Psoas muscle (tissue), 8 donors: ENCODE results near the gene HINFP. TPM values are rescaled to one million over a fixed set of nuclear protein-coding genes. Genes with fewer than 3 reads are reported as not detected.
A peak's percentile ranks its signal among the peaks of the same experiment; 100 is the strongest.

Experiments used
- ATAC-seq, 4 donors: fragments of 200-7000 bp; cut with Tn5 transposase; one replicate each; pipeline ENCODE4 v1.9.1; 2020; ENCODE audit warnings: moderate library complexity in 3 of 4, mild to moderate bottlenecking in 2 of 4
- DNase-seq, 2 donors: peaks; one replicate each; pipeline ENCODE4 v3.0.0-alpha.2; 2020
- H3K27ac ChIP-seq: fragments of 200-600 bp; one replicate; pipeline ENCODE4 v1.8.0; 2022
- H3K27me3 ChIP-seq, 3 donors: fragments of 200-600 bp in 1 of 3; one replicate each; pipeline versions ENCODE4 v1.6.1 to v1.8.0; 2013 to 2022; ENCODE audit warnings: low read length in 2 of 3, mild to moderate bottlenecking in 2 of 3, moderate library complexity in 1 of 3; ENCODE audit not compliant: insufficient read depth in 3 of 3
- H3K36me3 ChIP-seq, 2 donors: fragments of 200-600 bp in 1 of 2; one replicate each; pipeline versions ENCODE4 v1.6.1 to v1.8.0; 2013 to 2022; ENCODE audit warnings: low read depth in 1 of 2, mild to moderate bottlenecking in 1 of 2, moderate library complexity in 1 of 2; ENCODE audit not compliant: insufficient read depth in 1 of 2
- H3K4me1 ChIP-seq: fragments of 200-600 bp; one replicate; pipeline ENCODE4 v1.8.0; 2022
- H3K4me3 ChIP-seq: fragments of 200-600 bp; one replicate; pipeline ENCODE4 v1.8.0; 2022; ENCODE audit warnings: mild to moderate bottlenecking
- H3K9me3 ChIP-seq: fragments of 200-600 bp; one replicate; pipeline ENCODE4 v1.8.0; 2022
- CTCF ChIP-seq: fragments of 200-600 bp; IDR thresholded peaks from one replicate; pipeline ENCODE4 v1.8.0; 2022; ENCODE audit warnings: antibody characterized with exemption
- WGBS, 3 donors: extraction: QIAGEN DNeasy Blood & Tissue Kit; methylation state at CpG; one replicate each; pipeline versions ENCODE4 v1.1.6 to v1.1.7; 2013; 5-methylcytosine and 5-hydroxymethylcytosine counted together
- intact Hi-C, 2 donors: fragments of 100-400 bp; cut with DNase I; formaldehyde crosslinking; loops; one replicate each; pipeline versions ENCODE4 v1.11.0 to v1.14.2; 2022
- polyA plus RNA-seq, 3 donors: library from polyadenylated mRNA; stranded (reverse); fragments of 200-250 nt; gene quantifications; one replicate each; pipeline ENCODE4 v1.2.3, GENCODE V29; 2013
- total RNA-seq, 4 donors: library from RNA; stranded (reverse); fragmentation: NEBNext Ultra II Directional in 2 of 4; extraction: Animal tissue kit (Norgen Biotek cat#: 25700) in 2 of 4; gene quantifications; one replicate each; pipeline versions ENCODE4 v1.2.1 to v1.2.4, GENCODE V29; 2021 to 2023
- donor health status: healthy with polysubstance abuse.
- donor health status: DM: no; HTN: no; CAD: no; lungs with moderate emphysema.
- donor health status: Bipolar disorder and iron deficiency.
- donor health status: healthy.
- donor health status: DM: yes; HTN: yes; CAD: no.
- donor health status: DM: no; HTN: no; CAD: no.
- donor health status: DM: no; HTN: no; CAD: no.
- donor health status: DM: yes; HTN: yes; CAD: no.

Gene HINFP
- total and polyA plus RNA-seq, 7 donors: 8.3 to 20.6 (median 12.7) TPM

GRCh38 chr11:119169282-119169719 is 47.9 kb downstream of the HINFP start:
- no peak for TF ChIP-seq CTCF
- H3K4me3 ChIP-seq: peak overlapping the region; percentile 95
- ATAC-seq (peak; percentile 88 to 90 (median 88)), DNase-seq (peak; percentile 55 to 83)
- intact Hi-C loops: loop anchor here in 1 of 2 donors (10.0 kb wide), 1 partner anchor 306 kb away; no protein-coding TSS in a partner anchor
- H3K9me3 ChIP-seq: no peaks in the 10 kb centered on the region
- peaks cover 0 to 30% of the 10 kb centered on the region in 2 donors for H3K36me3 ChIP-seq
- WGBS, 3 donors: 5 to 13% (median 6%) methylated on average over 15 of the region's 15 CpGs
- peak overlapping the region; percentile 96 for H3K27ac ChIP-seq
- H3K27me3 ChIP-seq: no peaks in the 10 kb centered on the region
- H3K4me1 ChIP-seq: peaks cover 4% of the 10 kb centered on the region

- no peak for TF ChIP-seq CTCF
- intact Hi-C loops: no loop called here
- Histone ChIP-seq H3K9me3 (no peaks in the 10 kb centered on the region), H3K27me3 (no peaks in the 10 kb centered on the region), H3K4me3 (no peak overlapping the region), H3K4me1 (peaks cover 4% of the 10 kb centered on the region), H3K36me3 (peaks cover 0 to 56% of the 10 kb centered on the region in 2 donors), H3K27ac (no peak overlapping the region)
- no peak for ATAC-seq
- 87 to 96% (median 89%) methylated on average over 2 of the region's 2 CpGs for WGBS, 3 donors
- DNase-seq: no peak
These were observed 51.1 kb downstream of the HINFP start for GRCh38 chr11:119172513-119172912.

- TF ChIP-seq CTCF: no peak
- Histone ChIP-seq H3K36me3 (peaks cover 0 to 65% of the 10 kb centered on the region in 2 donors), H3K4me1 (peaks cover 4% of the 10 kb centered on the region), H3K27me3 (no peaks in the 10 kb centered on the region), H3K9me3 (no peaks in the 10 kb centered on the region), H3K4me3 (no peak overlapping the region), H3K27ac (no peak overlapping the region)
- intact Hi-C loops: no loop called here
- ATAC-seq (no peak), DNase-seq (no peak)
- 91 to 94% (median 91%) methylated on average over 21 of the region's 21 CpGs for WGBS, 3 donors
These were observed 52.1 kb downstream of the HINFP start for GRCh38 chr11:119173453-119173852.

GRCh38 chr11:119175493-119176077 is 54.2 kb downstream of the HINFP start:
- no peak overlapping the region for H3K4me3 ChIP-seq
- ATAC-seq: no peak
- peaks cover 0 to 75% of the 10 kb centered on the region in 2 donors for H3K36me3 ChIP-seq
- TF ChIP-seq CTCF: no peak
- no peaks in the 10 kb centered on the region for H3K9me3 ChIP-seq
- intact Hi-C loops: no loop called here
- no peak for DNase-seq
- 73% methylated on average over 6 of the region's 6 CpGs for WGBS, 3 donors
- no peaks in the 10 kb centered on the region for H3K27me3 ChIP-seq
- H3K27ac ChIP-seq: no peak overlapping the region
- no peaks in the 10 kb centered on the region for H3K4me1 ChIP-seq
